CD14-positive monocyte (primary cell): ENCODE results near the gene KIZ. TPM values are rescaled to one million over a fixed set of nuclear protein-coding genes. Genes with fewer than 3 reads are reported as not detected.

ENCODE experiments used
- DNase-seq, 3 donors: peaks; one replicate each; pipeline ENCODE4 v3.0.0-alpha.2; 2011 to 2022
- H2AFZ ChIP-seq: 2 replicates; pipeline ENCODE4 v1.6.0; 2012; ENCODE audit warnings: mild to moderate bottlenecking, low read depth, low read length, inconsistent platforms; ENCODE audit not compliant: insufficient read depth, poor library complexity, severe bottlenecking
- H3K27ac ChIP-seq, 2 donors: 1 replicate in 1 of 2; 2 replicates in 1 of 2; pipeline ENCODE4 v1.5.1; 2012 to 2013; ENCODE audit warnings: low read length in 2 of 2, control low read depth in 1 of 2, inconsistent platforms in 1 of 2, low read depth in 1 of 2, mild to moderate bottlenecking in 1 of 2
- H3K27me3 ChIP-seq, 2 donors: one replicate each; pipeline versions ENCODE4 v1.6.0 to v1.6.1; 2011 to 2013; ENCODE audit warnings: low read length in 2 of 2; ENCODE audit not compliant: control insufficient read depth in 2 of 2, insufficient read depth in 2 of 2
- H3K36me3 ChIP-seq, 2 donors: replicated peaks in 1 of 2; 1 replicate in 1 of 2; 2 replicates in 1 of 2; pipeline versions ENCODE4 v1.5.1 to v1.6.1; 2012 to 2013; ENCODE audit warnings: low read length in 2 of 2, control low read depth in 1 of 2, inconsistent platforms in 1 of 2, mild to moderate bottlenecking in 1 of 2; ENCODE audit not compliant: insufficient read depth in 2 of 2, control insufficient read depth in 1 of 2
- H3K4me1 ChIP-seq, 2 donors: 1 replicate in 1 of 2; 2 replicates in 1 of 2; pipeline versions ENCODE4 v1.5.1 to v1.6.1; 2012 to 2013; ENCODE audit warnings: low read length in 2 of 2, control low read depth in 1 of 2, inconsistent platforms in 1 of 2, mild to moderate bottlenecking in 1 of 2, moderate library complexity in 1 of 2; ENCODE audit not compliant: insufficient read depth in 2 of 2, control insufficient read depth in 1 of 2
- H3K4me2 ChIP-seq: replicated peaks from 2 replicates; pipeline ENCODE3; 2012; ENCODE audit warnings: low read length, moderate library complexity, mild to moderate bottlenecking; ENCODE audit not compliant: poor library complexity, severe bottlenecking; ENCODE audit errors: extremely low read depth
- H3K4me3 ChIP-seq, 3 experiments: fragments of 200-600 bp in 1 of 3; sonication (generic) in 1 of 3; replicated peaks in 1 of 3; 1 replicate in 2 of 3; 2 replicates in 1 of 3; pipeline ENCODE4 v1.5.1; 2011 to 2013; ENCODE audit warnings: low read length in 3 of 3, mild to moderate bottlenecking in 3 of 3, control low read depth in 2 of 3, low read depth in 2 of 3, inconsistent platforms in 1 of 3, moderate library complexity in 1 of 3
- H3K79me2 ChIP-seq: 2 replicates; pipeline ENCODE4 v1.6.0; 2012; ENCODE audit warnings: mild to moderate bottlenecking, control low read depth, inconsistent platforms, low read length, moderate library complexity; ENCODE audit not compliant: insufficient read depth
- H3K9ac ChIP-seq: 2 replicates; pipeline ENCODE4 v1.6.0; 2017; ENCODE audit warnings: low read length, mild to moderate bottlenecking; ENCODE audit not compliant: insufficient read depth, poor library complexity, severe bottlenecking
- H3K9me3 ChIP-seq, 2 donors: replicated peaks in 1 of 2; 1 replicate in 1 of 2; 2 replicates in 1 of 2; pipeline versions ENCODE4 v1.5.1 to v1.6.1; 2012 to 2013; ENCODE audit warnings: low read length in 2 of 2, control low read depth in 1 of 2; ENCODE audit not compliant: control insufficient read depth in 1 of 2, insufficient read depth in 1 of 2
- H4K20me1 ChIP-seq: 2 replicates; pipeline ENCODE4 v1.6.0; 2012; ENCODE audit warnings: mild to moderate bottlenecking, low read length, control low read depth, moderate library complexity; ENCODE audit not compliant: insufficient read depth
- H3K27ac Mint-ChIP-seq, 7 donors: one replicate each; pipeline ENCODE4 v1.8.0; 2020; ENCODE audit warnings: mild to moderate bottlenecking in 7 of 7, mixed read lengths in 7 of 7, moderate library complexity in 6 of 7, inconsistent platforms in 2 of 7
- H3K27me3 Mint-ChIP-seq, 3 donors: one replicate each; pipeline ENCODE4 v1.8.0; 2021 to 2022; ENCODE audit warnings: low read depth in 3 of 3, mild to moderate bottlenecking in 3 of 3, mixed read lengths in 3 of 3, moderate library complexity in 3 of 3, inconsistent platforms in 1 of 3
- H3K36me3 Mint-ChIP-seq, 2 donors: one replicate each; pipeline ENCODE4 v1.8.0; 2020; ENCODE audit warnings: mixed read lengths in 2 of 2, inconsistent platforms in 1 of 2, mild to moderate bottlenecking in 1 of 2
- H3K4me1 Mint-ChIP-seq: one replicate; pipeline ENCODE4 v1.8.0; 2020; ENCODE audit warnings: mild to moderate bottlenecking, mixed read lengths
- H3K4me3 Mint-ChIP-seq, 2 donors: one replicate each; pipeline ENCODE4 v1.8.0; 2020; ENCODE audit warnings: mild to moderate bottlenecking in 2 of 2, mixed read lengths in 2 of 2, moderate library complexity in 1 of 2
- H3K9me3 Mint-ChIP-seq, 7 donors: one replicate each; pipeline ENCODE4 v1.8.0; 2020 to 2022; ENCODE audit warnings: mixed read lengths in 7 of 7, mild to moderate bottlenecking in 6 of 7, moderate library complexity in 6 of 7, inconsistent platforms in 2 of 7
- CTCF ChIP-seq: fragments of 200-600 bp; IDR thresholded peaks from one replicate; pipeline ENCODE4 v1.8.0; 2022; ENCODE audit warnings: antibody characterized with exemption, mild to moderate bottlenecking
- WGBS: methylation state at CpG from one replicate; pipeline ENCODE4 v1.1.5; 2013; ENCODE audit warnings: missing lambda C conversion rate; ENCODE audit not compliant: insufficient coverage; 5-methylcytosine and 5-hydroxymethylcytosine counted together
- intact Hi-C, 2 donors: fragments of 100-400 bp; cut with micrococcal nuclease; formaldehyde crosslinking; loops; one replicate each; pipeline versions ENCODE4 v1.15.0 to v1.15.1; 2023
- polyA minus RNA-seq: library from RNA; depleted of rRNA, polyadenylated mRNA; stranded (reverse); fragments of >200 nt; gene quantifications from 2 replicates; pipeline ENCODE4 v1.2.3, GENCODE V29; 2012
- polyA plus RNA-seq, 3 donors: library from polyadenylated mRNA; depleted of rRNA in 1 of 3; unstranded in 2 of 3; stranded (reverse) in 1 of 3; fragments of 300-500 nt in 2 of 3; fragments of >200 nt in 1 of 3; fragmentation: Illumina TruSeq in 2 of 3; gene quantifications; 1 replicate in 2 of 3; 2 replicates in 1 of 3; pipeline ENCODE4 v1.2.3, GENCODE V29; 2012 to 2021
- total RNA-seq, 12 experiments: library from RNA in 1 of 12; stranded (reverse) in 1 of 12; fragments of 120-200 nt in 1 of 12; gene quantifications; one replicate each; pipeline ENCODE4 v1.2.4 and lab custom pipeline; 2013 to 2026; ENCODE audit warnings: mixed read lengths in 6 of 12, inconsistent platforms in 1 of 12

Gene KIZ
- 15.4 TPM for total RNA-seq (2013)
- polyA plus RNA-seq (10 to 100 TPM in 2 of 3 donors, 1 to 10 TPM in 1; 7.2 to 13.2 (median 10.2) TPM), polyA minus RNA-seq (3.2 and 3.7 TPM in 2 replicates), total RNA-seq (lab: John Stamatoyannopoulos, UW) (2.1 to 21.5 (median 10.0) reads per million in 11 experiments)

- Histone ChIP-seq H3K9me3 (no peaks in the 10 kb centered on the region), H3K4me2 (peak within 1 kb of the TSS; percentile 84), H3K79me2 (no peaks in the 10 kb centered on the region), H2AFZ (peak within 1 kb of the TSS; percentile 100), H3K9ac (peak within 1 kb of the TSS; percentile 84), H4K20me1 (no peaks in the 10 kb centered on the region), H3K27me3 (no peaks in the 10 kb centered on the region), H3K36me3 (no peaks in the 10 kb centered on the region), H3K27ac (peak within 1 kb of the TSS in 1 of 2 donors; percentile 70), H3K4me3 (peak within 1 kb of the TSS; percentile 82 to 90 (median 87)), H3K4me1 (peaks cover 16% of the 10 kb centered on the region in 2 donors)
- peaks cover 4 to 12% (median 12%) of the 10 kb centered on the region in 3 donors for H3K27me3 Mint-ChIP-seq
- H3K27ac Mint-ChIP-seq = peak within 1 kb of the TSS in 6 of 7 donors; percentile 50 to 82 (median 56)
- WGBS = 0% methylated on average over 43 of the region's 66 CpGs
- intact Hi-C loops = loop anchor here (10.0 kb wide), 2 partner anchors 169 to 1071 kb away; partner anchors contain the start of genes CFAP61 (in 1 of the 2) and CRNKL1 (in 1 of the 2)
- peaks cover 2 to 7% of the 10 kb centered on the region in 2 donors for H3K36me3 Mint-ChIP-seq
- H3K9me3 Mint-ChIP-seq = peaks cover 0 to 4% (median 0%) of the 10 kb centered on the region in 7 donors
- peak; percentile 86 to 94 (median 90) for DNase-seq
- H3K4me3 Mint-ChIP-seq = peak within 1 kb of the TSS; percentile 84 to 98
- H3K4me1 Mint-ChIP-seq = peaks cover 14% of the 10 kb centered on the region
- TF ChIP-seq CTCF = no peak
Measured at GRCh38 chr20:21125849-21126580, at the start of gene KIZ. KIZ (plus strand) TSS chr20:21126082; CDS start chr20:21126116, 34 bp downstream.

GRCh38 chr20:21077809-21078345, 48.0 kb upstream of the KIZ start:
- whole genome bisulfite sequencing = 84% methylated on average over 3 of the region's 4 CpGs
- H2AFZ ChIP-seq = no peak overlapping the region
- DNase-seq = no peak

More at GRCh38 chr20:21077809-21078345, 48.0 kb upstream of the KIZ start:
- Mint-ChIP-seq H3K9me3 (peaks cover 0 to 3% (median 0%) of the 10 kb centered on the region in 7 donors), H3K27ac (no peak overlapping the region), H3K4me1 (peaks cover 4% of the 10 kb centered on the region), H3K4me3 (no peak overlapping the region), H3K27me3 (peaks cover 31 to 50% (median 39%) of the 10 kb centered on the region in 3 donors), H3K36me3 (no peaks in the 10 kb centered on the region)
- no peaks in the 10 kb centered on the region for H4K20me1 ChIP-seq
- no peaks in the 10 kb centered on the region for H3K79me2 ChIP-seq
- H3K4me2 ChIP-seq = no peak overlapping the region
- H3K9me3 ChIP-seq = no peaks in the 10 kb centered on the region
- intact Hi-C loops = no loop called here
- H3K9ac ChIP-seq = no peak overlapping the region
- H3K27me3 ChIP-seq = peaks cover 8 to 20% of the 10 kb centered on the region in 2 donors
- no peaks in the 10 kb centered on the region for H3K36me3 ChIP-seq
- H3K4me1 ChIP-seq = no peaks in the 10 kb centered on the region
- no peak overlapping the region for H3K27ac ChIP-seq
- no peak for TF ChIP-seq CTCF
- H3K4me3 ChIP-seq = no peak overlapping the region
